ENCODE results near the gene ATP11A.

Gene ATP11A

DNA sequence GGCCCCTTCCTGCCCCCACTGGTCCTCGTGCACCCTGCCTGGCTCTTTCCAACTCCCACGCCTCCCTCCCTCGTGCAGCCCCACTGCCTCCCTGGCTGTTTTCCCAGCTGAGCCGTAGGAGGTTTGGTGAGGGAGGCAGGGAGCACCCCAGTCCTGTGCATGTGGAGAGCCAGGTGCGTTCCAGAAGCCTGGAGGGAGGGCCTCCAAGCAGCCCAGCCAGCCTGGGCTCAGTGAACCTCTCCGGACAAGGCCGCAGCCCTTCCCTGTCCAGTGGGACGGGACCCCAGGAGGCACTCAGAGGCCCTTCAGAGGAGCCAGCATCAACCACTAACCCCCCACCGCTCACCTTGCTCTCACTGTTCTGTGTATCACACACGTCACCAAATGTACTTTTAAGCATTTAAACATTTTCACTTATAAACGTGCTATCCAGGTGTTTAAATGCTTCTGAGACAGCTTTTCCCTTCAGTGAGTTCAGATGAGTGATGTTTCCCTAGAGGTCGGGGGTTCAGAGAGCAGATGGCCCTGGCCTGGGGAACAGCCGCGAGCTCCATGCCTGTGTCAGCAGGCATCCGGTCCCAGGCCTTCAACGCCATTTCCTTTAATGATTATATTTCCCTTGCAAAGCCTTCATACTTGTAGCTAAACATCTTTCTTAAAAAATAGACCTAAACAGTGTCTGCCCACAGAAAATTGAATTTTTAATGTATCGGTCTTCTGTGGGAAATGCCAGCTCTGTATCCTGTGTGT, 122.6 kb downstream of the ATP11A start:
- Histone ChIP-seq H3K9ac (ENCODE audit: low read length) (no peak overlapping the region), H3K79me2 (ENCODE audit: low read length) (no peaks in the 10 kb centered on the region), H3F3A (ENCODE audit: insufficient read depth, low read length) (no peaks in the 10 kb centered on the region), H4K20me1 (ENCODE audit: insufficient read depth, low read length) (no peaks in the 10 kb centered on the region), H3K4me2 (ENCODE audit: low read depth, low read length) (no peak overlapping the region), H2AFZ (ENCODE audit: low read length) (no peak overlapping the region), H3K36me3 (replicated peaks; ENCODE audit: insufficient read depth, low read length) (no peaks in the 10 kb centered on the region), H3K9me3 (replicated peaks; ENCODE audit: insufficient read depth, low read length) (no peaks in the 10 kb centered on the region), H3K4me3 (ENCODE audit: low read length) (no peak overlapping the region), H3K4me1 (ENCODE audit: low read length) (no peaks in the 10 kb centered on the region), H3K27me3 (replicated peaks; ENCODE audit: insufficient read depth, low read length) (no peaks in the 10 kb centered on the region), H3K27ac (ENCODE audit: low read length) (no peak overlapping the region), H3K9me2 (replicated peaks; ENCODE audit: insufficient read depth, low read length) (no peaks in the 10 kb centered on the region)
- DNase-seq, result no peak
- TF ChIP-seq, protein P1, sequence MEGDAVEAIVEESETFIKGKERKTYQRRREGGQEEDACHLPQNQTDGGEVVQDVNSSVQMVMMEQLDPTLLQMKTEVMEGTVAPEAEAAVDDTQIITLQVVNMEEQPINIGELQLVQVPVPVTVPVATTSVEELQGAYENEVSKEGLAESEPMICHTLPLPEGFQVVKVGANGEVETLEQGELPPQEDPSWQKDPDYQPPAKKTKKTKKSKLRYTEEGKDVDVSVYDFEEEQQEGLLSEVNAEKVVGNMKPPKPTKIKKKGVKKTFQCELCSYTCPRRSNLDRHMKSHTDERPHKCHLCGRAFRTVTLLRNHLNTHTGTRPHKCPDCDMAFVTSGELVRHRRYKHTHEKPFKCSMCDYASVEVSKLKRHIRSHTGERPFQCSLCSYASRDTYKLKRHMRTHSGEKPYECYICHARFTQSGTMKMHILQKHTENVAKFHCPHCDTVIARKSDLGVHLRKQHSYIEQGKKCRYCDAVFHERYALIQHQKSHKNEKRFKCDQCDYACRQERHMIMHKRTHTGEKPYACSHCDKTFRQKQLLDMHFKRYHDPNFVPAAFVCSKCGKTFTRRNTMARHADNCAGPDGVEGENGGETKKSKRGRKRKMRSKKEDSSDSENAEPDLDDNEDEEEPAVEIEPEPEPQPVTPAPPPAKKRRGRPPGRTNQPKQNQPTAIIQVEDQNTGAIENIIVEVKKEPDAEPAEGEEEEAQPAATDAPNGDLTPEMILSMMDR (IDR thresholded peaks at IDR 0.05; ENCODE audit: low read length), result no peak
- no peak for TF ChIP-seq EZH2 (optimal IDR thresholded peaks at IDR 0.05; ENCODE audit: low read depth, low read length)
- no peak for TF ChIP-seq EZH2phosphoT487 (IDR thresholded peaks at IDR 0.05; ENCODE audit: low read length)

- Histone ChIP-seq H3K27me3 (replicated peaks; ENCODE audit: insufficient read depth, low read length) (no peaks in the 10 kb centered on the region), H4K20me1 (ENCODE audit: insufficient read depth, low read length) (no peaks in the 10 kb centered on the region), H3K4me3 (ENCODE audit: low read length) (no peak overlapping the region), H3K9ac (ENCODE audit: low read length) (no peak overlapping the region), H3F3A (ENCODE audit: insufficient read depth, low read length) (no peaks in the 10 kb centered on the region), H3K79me2 (ENCODE audit: low read length) (no peaks in the 10 kb centered on the region), H3K4me2 (ENCODE audit: low read depth, low read length) (no peak overlapping the region), H3K9me2 (replicated peaks; ENCODE audit: insufficient read depth, low read length) (no peaks in the 10 kb centered on the region), H3K36me3 (replicated peaks; ENCODE audit: insufficient read depth, low read length) (no peaks in the 10 kb centered on the region), H3K9me3 (replicated peaks; ENCODE audit: insufficient read depth, low read length) (no peaks in the 10 kb centered on the region), H3K27ac (ENCODE audit: low read length) (no peak overlapping the region), H2AFZ (ENCODE audit: low read length) (no peak overlapping the region), H3K4me1 (ENCODE audit: low read length) (no peaks in the 10 kb centered on the region)
- DNase-seq, result no peak
- TF ChIP-seq EZH2phosphoT487 (IDR thresholded peaks at IDR 0.05; ENCODE audit: low read length) (no peak), EZH2 (optimal IDR thresholded peaks at IDR 0.05; ENCODE audit: low read depth, low read length) (no peak)
- TF ChIP-seq, protein P1 (IDR thresholded peaks at IDR 0.05; ENCODE audit: low read length), result no peak
These were observed 123.7 kb downstream of the ATP11A start for GRCh38 chr13:112813552-112813951.

DNA sequence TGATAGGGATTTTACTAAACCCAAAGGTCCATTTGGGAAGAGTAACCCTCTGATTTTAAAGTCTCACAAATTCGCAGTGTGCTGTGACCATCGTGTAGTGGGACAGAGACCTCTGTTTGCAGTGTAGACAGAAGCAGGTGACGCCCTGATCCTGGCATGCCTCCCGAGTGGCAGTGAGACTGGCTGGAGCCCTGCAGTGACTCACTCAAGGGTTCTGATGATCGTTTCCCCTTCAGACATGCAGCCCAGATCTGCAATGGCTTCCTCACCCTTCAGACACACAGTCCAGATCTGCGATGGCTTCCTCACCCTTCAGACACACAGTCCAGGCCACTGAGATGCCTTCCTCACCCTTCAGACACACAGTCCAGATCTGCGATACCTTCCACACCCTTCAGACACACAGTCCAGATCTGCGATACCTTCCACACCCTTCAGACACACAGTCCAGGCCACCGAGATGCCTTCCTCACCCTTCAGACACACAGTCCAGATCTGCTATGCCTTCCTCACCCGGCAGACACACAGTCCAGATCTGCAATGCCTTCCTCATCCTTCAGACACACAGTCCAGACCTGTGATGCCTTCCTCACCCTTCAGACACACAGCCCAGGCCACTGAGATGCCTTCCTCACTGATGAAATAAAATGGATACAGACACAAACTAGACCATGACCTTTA, 125.2 kb downstream of the ATP11A start:
- H3K79me2 ChIP-seq (ENCODE audit: low read length), result no peaks in the 10 kb centered on the region
- no peaks in the 10 kb centered on the region for H3K4me1 ChIP-seq (ENCODE audit: low read length)
- no peaks in the 10 kb centered on the region for H4K20me1 ChIP-seq (ENCODE audit: insufficient read depth, low read length)
- H2AFZ ChIP-seq (ENCODE audit: low read length), result no peak overlapping the region
- no peaks in the 10 kb centered on the region for H3K9me2 ChIP-seq (replicated peaks; ENCODE audit: insufficient read depth, low read length)
- H3K4me3 ChIP-seq (ENCODE audit: low read length), result no peak overlapping the region
- DNase-seq, result no peak
- H3K9me3 ChIP-seq (replicated peaks; ENCODE audit: insufficient read depth, low read length), result no peaks in the 10 kb centered on the region
- no peaks in the 10 kb centered on the region for H3K27me3 ChIP-seq (replicated peaks; ENCODE audit: insufficient read depth, low read length)
- no peak overlapping the region for H3K4me2 ChIP-seq (ENCODE audit: low read depth, low read length)
- no peak overlapping the region for H3K9ac ChIP-seq (ENCODE audit: low read length)
- TF ChIP-seq, protein P1 (IDR thresholded peaks at IDR 0.05; ENCODE audit: low read length), result no peak
- no peak for TF ChIP-seq EZH2phosphoT487 (IDR thresholded peaks at IDR 0.05; ENCODE audit: low read length)
- H3K36me3 ChIP-seq (replicated peaks; ENCODE audit: insufficient read depth, low read length), result no peaks in the 10 kb centered on the region
- no peaks in the 10 kb centered on the region for H3F3A ChIP-seq (ENCODE audit: insufficient read depth, low read length)
- no peak overlapping the region for H3K27ac ChIP-seq (ENCODE audit: low read length)
